ENCODE data around the gene PPEF1. TPM values are rescaled to one million over a fixed set of nuclear protein-coding genes. Genes with fewer than 3 reads are reported as not detected.

Gene PPEF1
- polyA plus RNA-seq, 1 experiment, result not detected

DNA sequence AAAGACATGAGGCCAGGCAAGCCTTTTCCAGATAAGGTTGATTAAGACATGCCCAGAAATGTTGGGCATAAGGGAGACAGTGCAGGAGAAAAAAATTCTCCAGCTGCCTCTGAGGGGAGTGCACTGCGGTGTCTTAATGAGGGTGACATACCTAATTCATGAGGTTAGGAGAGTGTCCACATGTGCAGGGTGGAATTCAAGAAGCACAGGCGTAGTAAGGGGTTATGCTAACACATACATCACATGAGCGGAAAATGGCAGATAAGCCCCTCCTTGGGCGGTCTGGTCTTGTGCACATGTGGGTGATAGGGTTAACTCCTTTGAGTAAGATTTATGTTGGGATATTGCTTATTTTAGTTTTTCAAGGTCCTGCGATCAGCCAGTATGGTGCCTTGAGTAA is 154.1 kb downstream of the PPEF1 start:
- TF ChIP-seq, protein P1, sequence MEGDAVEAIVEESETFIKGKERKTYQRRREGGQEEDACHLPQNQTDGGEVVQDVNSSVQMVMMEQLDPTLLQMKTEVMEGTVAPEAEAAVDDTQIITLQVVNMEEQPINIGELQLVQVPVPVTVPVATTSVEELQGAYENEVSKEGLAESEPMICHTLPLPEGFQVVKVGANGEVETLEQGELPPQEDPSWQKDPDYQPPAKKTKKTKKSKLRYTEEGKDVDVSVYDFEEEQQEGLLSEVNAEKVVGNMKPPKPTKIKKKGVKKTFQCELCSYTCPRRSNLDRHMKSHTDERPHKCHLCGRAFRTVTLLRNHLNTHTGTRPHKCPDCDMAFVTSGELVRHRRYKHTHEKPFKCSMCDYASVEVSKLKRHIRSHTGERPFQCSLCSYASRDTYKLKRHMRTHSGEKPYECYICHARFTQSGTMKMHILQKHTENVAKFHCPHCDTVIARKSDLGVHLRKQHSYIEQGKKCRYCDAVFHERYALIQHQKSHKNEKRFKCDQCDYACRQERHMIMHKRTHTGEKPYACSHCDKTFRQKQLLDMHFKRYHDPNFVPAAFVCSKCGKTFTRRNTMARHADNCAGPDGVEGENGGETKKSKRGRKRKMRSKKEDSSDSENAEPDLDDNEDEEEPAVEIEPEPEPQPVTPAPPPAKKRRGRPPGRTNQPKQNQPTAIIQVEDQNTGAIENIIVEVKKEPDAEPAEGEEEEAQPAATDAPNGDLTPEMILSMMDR (IDR thresholded peaks at IDR 0.05; ENCODE audit: low read depth, low read length), result no peak
- H3K27me3 ChIP-seq (ENCODE audit: control insufficient read depth, insufficient read depth, low read length), result no peaks in the 10 kb centered on the region
- H3K4me3 ChIP-seq (ENCODE audit: low read depth, low read length), result no peak overlapping the region
- CTCF ChIA-PET, result no interaction called here
- POLR2A ChIA-PET, result no interaction called here
- no peak for DNase-seq (ENCODE audit: low read depth, low spot score)
- H3K27ac ChIP-seq (ENCODE audit: low read depth, low read length), result no peak overlapping the region
- H3K9me3 ChIP-seq (ENCODE audit: control insufficient read depth, insufficient read depth, low read length), result no peaks in the 10 kb centered on the region

DNA sequence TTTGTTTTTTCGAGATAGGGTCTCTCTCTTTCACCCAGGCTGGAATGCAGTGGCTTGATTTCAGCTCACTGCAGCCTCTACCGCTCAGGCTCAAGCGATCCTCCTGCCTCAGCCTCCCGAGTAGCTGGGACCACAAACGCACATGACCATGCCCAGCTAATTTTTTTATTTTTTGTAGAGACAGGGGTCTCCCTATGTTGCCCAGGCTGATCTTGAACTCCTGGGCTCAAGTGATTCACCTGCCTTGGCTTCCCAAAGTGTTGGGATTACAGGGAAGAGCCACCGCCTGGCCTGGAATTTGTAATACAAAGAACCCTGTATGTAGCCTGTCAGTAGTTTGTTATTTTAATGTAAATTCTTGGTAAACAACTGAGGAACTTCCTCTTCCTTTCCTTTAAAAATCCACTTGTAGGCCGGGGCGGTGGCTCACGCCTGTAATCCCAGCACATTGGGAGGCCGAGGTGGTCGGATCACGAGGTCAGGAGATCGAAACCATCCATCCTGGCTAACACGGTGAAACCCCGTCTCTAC is 157.0 kb downstream of the PPEF1 start:
- H3K9me3 ChIP-seq (ENCODE audit: control insufficient read depth, insufficient read depth, low read length), result no peaks in the 10 kb centered on the region
- H3K27me3 ChIP-seq (ENCODE audit: control insufficient read depth, insufficient read depth, low read length), result no peaks in the 10 kb centered on the region
- DNase-seq (ENCODE audit: low read depth, low spot score), result no peak
- ChIA-PET CTCF (no interaction called here), POLR2A (no interaction called here)
- no peak overlapping the region for H3K27ac ChIP-seq (ENCODE audit: low read depth, low read length)
- no peak overlapping the region for H3K4me3 ChIP-seq (ENCODE audit: low read depth, low read length)
- TF ChIP-seq, protein P1 (IDR thresholded peaks at IDR 0.05; ENCODE audit: low read depth, low read length), result no peak

DNA sequence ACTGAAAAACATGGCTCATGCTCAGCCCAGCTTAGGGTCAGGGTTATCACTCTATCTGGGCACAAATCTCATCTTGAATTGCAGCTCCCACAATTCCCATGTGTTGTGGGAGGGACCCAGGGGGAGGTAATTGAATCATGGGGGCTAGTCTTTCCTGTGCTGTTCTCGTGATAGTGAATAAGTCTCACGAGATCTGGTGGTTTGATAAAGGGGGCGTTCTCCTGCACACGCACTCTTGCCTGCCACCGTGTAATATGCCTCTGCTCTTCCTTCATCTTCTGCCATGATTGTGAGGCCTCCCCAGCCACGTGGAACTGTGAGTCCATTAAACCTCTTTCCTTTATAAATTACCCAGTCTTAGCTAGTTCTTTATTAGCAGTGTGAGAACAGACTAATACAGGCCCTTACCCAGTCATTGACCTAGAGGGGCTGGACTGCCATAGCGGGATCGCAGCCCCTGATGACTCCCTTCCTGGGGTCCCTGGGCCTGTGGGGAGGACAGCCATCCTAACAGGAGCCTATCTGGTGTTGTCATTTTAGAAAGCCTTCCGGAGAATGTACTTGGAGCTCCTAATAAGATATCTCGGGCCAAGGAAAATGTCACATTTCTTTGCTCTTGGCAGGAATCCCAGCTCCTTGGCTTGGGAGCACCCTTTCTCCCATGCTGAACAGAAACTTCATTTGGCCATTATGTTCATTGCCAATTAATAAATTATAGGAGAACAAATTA is 163.9 kb downstream of the PPEF1 start:
- ChIA-PET POLR2A (no interaction called here), CTCF (no interaction called here)
- no peak overlapping the region for H3K4me3 ChIP-seq (ENCODE audit: low read depth, low read length)
- no peaks in the 10 kb centered on the region for H3K27me3 ChIP-seq (ENCODE audit: control insufficient read depth, insufficient read depth, low read length)
- TF ChIP-seq, protein P1 (IDR thresholded peaks at IDR 0.05; ENCODE audit: low read depth, low read length), result no peak
- no peak overlapping the region for H3K27ac ChIP-seq (ENCODE audit: low read depth, low read length)
- no peak for DNase-seq (ENCODE audit: low read depth, low spot score)
- H3K9me3 ChIP-seq (ENCODE audit: control insufficient read depth, insufficient read depth, low read length), result no peaks in the 10 kb centered on the region

DNA sequence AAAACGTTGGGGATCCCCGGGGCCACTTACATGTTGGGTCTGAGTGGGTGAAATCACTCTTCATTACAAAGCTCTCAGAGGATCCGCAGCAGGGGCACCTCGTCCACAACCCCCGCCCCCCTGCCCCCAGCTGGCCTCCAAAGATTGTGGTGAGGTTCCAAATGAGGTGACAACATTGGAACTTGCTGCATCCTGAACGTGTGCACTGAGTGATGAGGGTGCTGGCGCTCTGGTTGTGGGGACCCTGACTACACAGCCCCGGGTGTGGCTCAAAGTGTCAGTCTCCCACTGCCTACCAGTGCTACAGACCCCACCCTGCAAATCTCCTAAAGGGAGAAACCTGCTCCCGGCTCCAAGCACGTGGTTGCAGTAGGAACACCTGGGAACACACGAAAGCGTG is 164.5 kb downstream of the PPEF1 start:
- DNase-seq (ENCODE audit: low read depth, low spot score), result no peak
- H3K27ac ChIP-seq (ENCODE audit: low read depth, low read length), result no peak overlapping the region
- TF ChIP-seq, protein P1 (IDR thresholded peaks at IDR 0.05; ENCODE audit: low read depth, low read length), result no peak
- POLR2A ChIA-PET, result no interaction called here
- no peak overlapping the region for H3K4me3 ChIP-seq (ENCODE audit: low read depth, low read length)
- CTCF ChIA-PET, result no interaction called here
- H3K9me3 ChIP-seq (ENCODE audit: control insufficient read depth, insufficient read depth, low read length), result no peaks in the 10 kb centered on the region
- no peaks in the 10 kb centered on the region for H3K27me3 ChIP-seq (ENCODE audit: control insufficient read depth, insufficient read depth, low read length)

GRCh38 chrX:18872621-18873020 is 165.2 kb downstream of the PPEF1 start:
- H3K4me3 ChIP-seq (ENCODE audit: low read depth, low read length), result no peak overlapping the region
- DNase-seq (ENCODE audit: low read depth, low spot score), result no peak
- no peaks in the 10 kb centered on the region for H3K27me3 ChIP-seq (ENCODE audit: control insufficient read depth, insufficient read depth, low read length)
- CTCF ChIA-PET, result interaction anchor here (0.6 kb wide), 1 partner anchor 10 kb away, joined by 3 read pairs; no protein-coding TSS in a partner anchor
- no peaks in the 10 kb centered on the region for H3K9me3 ChIP-seq (ENCODE audit: control insufficient read depth, insufficient read depth, low read length)
- no peak overlapping the region for H3K27ac ChIP-seq (ENCODE audit: low read depth, low read length)
- POLR2A ChIA-PET, result no interaction called here
- TF ChIP-seq, protein P1 (IDR thresholded peaks at IDR 0.05; ENCODE audit: low read depth, low read length), result no peak

Measured in AG04450 (cell line).